SK-N-SH (cell line): ENCODE results near the gene TRAPPC12. TPM values are rescaled to one million over a fixed set of nuclear protein-coding genes. Genes with fewer than 3 reads are reported as not detected.

ENCODE experiments used
- CTCF ChIA-PET: fragments of 300-600, 350-600 bp; formaldehyde crosslinking; extraction: SDS; loops from one replicate; lab custom pipeline; 2021; lab: Yijun Ruan, JAX
- POLR2A ChIA-PET: fragments of 350-600 bp; sonication (Branson Sonifier 250); formaldehyde crosslinking; extraction: SDS; loops from one replicate; lab custom pipeline; 2020; ENCODE audit warnings: antibody characterized with exemption, inconsistent platforms; lab: Yijun Ruan, JAX
- DNase-seq: peaks from one replicate; pipeline ENCODE4 v3.0.0; 2012
- H2AFZ ChIP-seq: fragments of 200-600 bp; sonication (generic); 2 replicates; pipeline ENCODE4 v1.8.1; 2016; ENCODE audit warnings: antibody characterized with exemption, mild to moderate bottlenecking, low read depth
- H3F3A ChIP-seq: fragments of 200-600 bp; sonication (generic); replicated peaks from 2 replicates; pipeline ENCODE3; 2016; ENCODE audit warnings: antibody characterized with exemption, mild to moderate bottlenecking; ENCODE audit not compliant: insufficient read depth
- H3K27ac ChIP-seq, 2 experiments: fragments of 200-500 bp in 1 of 2; fragments of 200-600 bp in 1 of 2; sonication (Bioruptor generic) in 1 of 2; sonication (generic), shearing (Covaris generic) in 1 of 2; 2 replicates each; pipeline versions ENCODE4 v1.5.1 to v1.6.1; 2014 to 2016; ENCODE audit warnings: low read depth in 2 of 2, inconsistent platforms in 1 of 2, low read length in 1 of 2, mild to moderate bottlenecking in 1 of 2, mixed read lengths in 1 of 2
- H3K27me3 ChIP-seq: fragments of 200-600 bp; sonication (generic), shearing (Covaris generic); 2 replicates; pipeline ENCODE4 v1.6.1; 2016; ENCODE audit warnings: mixed run types; ENCODE audit not compliant: insufficient read depth
- H3K36me3 ChIP-seq, 2 experiments: fragments of 200-500 bp in 1 of 2; fragments of 200-600 bp in 1 of 2; sonication (Bioruptor generic) in 1 of 2; sonication (generic) in 1 of 2; replicated peaks in 1 of 2; 2 replicates each; pipeline versions ENCODE3 to v1.5.1; 2014 to 2016; ENCODE audit warnings: low read length in 1 of 2, mild to moderate bottlenecking in 1 of 2; ENCODE audit not compliant: insufficient read depth in 2 of 2, control insufficient read depth in 1 of 2
- H3K4me1 ChIP-seq, 2 experiments: fragments of 200-500 bp in 1 of 2; fragments of 200-600 bp in 1 of 2; sonication (Bioruptor generic) in 1 of 2; sonication (generic), shearing (Covaris generic) in 1 of 2; 2 replicates each; pipeline versions ENCODE4 v1.5.1 to v1.6.1; 2014 to 2016; ENCODE audit warnings: low read depth in 1 of 2, low read length in 1 of 2, mixed run types in 1 of 2; ENCODE audit not compliant: insufficient read depth in 2 of 2, control insufficient read depth in 1 of 2
- H3K4me2 ChIP-seq: fragments of 200-600 bp; sonication (generic), shearing (Covaris generic); 2 replicates; pipeline ENCODE4 v1.6.1; 2017; ENCODE audit warnings: mixed run types
- H3K4me3 ChIP-seq, 2 experiments: fragments of 200-500 bp in 1 of 2; fragments of 200-600 bp in 1 of 2; sonication (Bioruptor generic) in 1 of 2; sonication (generic), shearing (Covaris generic) in 1 of 2; 2 replicates each; pipeline versions ENCODE4 v1.5.1 to v1.8.1; 2014 to 2016; ENCODE audit warnings: low read depth in 2 of 2, inconsistent platforms in 1 of 2, low read length in 1 of 2, mild to moderate bottlenecking in 1 of 2, mixed read lengths in 1 of 2, moderate library complexity in 1 of 2
- H3K79me2 ChIP-seq: fragments of 200-600 bp; sonication (generic); 2 replicates; pipeline ENCODE4 v1.8.1; 2017; ENCODE audit warnings: mild to moderate bottlenecking; ENCODE audit not compliant: insufficient read depth
- H3K9ac ChIP-seq: fragments of 200-600 bp; sonication (generic); 2 replicates; pipeline ENCODE4 v1.6.1; 2017; ENCODE audit warnings: mixed run types
- H3K9me2 ChIP-seq: fragments of 200-600 bp; sonication (generic); 2 replicates; pipeline ENCODE4 v1.6.1; 2017; ENCODE audit warnings: mixed run types
- H3K9me3 ChIP-seq: fragments of 200-600 bp; sonication (generic); 2 replicates; pipeline ENCODE4 v1.6.1; 2017; ENCODE audit warnings: mixed run types, mild to moderate bottlenecking, moderate library complexity
- H4K20me1 ChIP-seq: fragments of 200-600 bp; sonication (generic); 2 replicates; pipeline ENCODE4 v1.6.1; 2017; ENCODE audit warnings: mild to moderate bottlenecking, mixed run types; ENCODE audit not compliant: insufficient read depth
- CHD2 ChIP-seq: fragments of 150-350 bp; IDR thresholded peaks from 2 replicates; pipeline ENCODE4 v1.6.1; 2018; ENCODE audit warnings: low read length; ENCODE audit not compliant: partially characterized antibody
- EP300 ChIP-seq, 2 experiments: IDR thresholded peaks; 2 replicates each; pipeline versions ENCODE4 v1.4.0 to v1.6.1; 2012; ENCODE audit warnings: borderline replicate concordance in 1 of 2, low read depth in 1 of 2, low read length in 1 of 2
- FOSL2 ChIP-seq: IDR thresholded peaks from 2 replicates; pipeline ENCODE4 v1.4.0; 2012; ENCODE audit warnings: low read depth, mild to moderate bottlenecking, moderate library complexity, borderline replicate concordance
- GABPA ChIP-seq: IDR thresholded peaks from 2 replicates; pipeline ENCODE4 v1.4.0; 2012; ENCODE audit warnings: low read depth, mild to moderate bottlenecking
- GATA2 ChIP-seq: sonication (generic); formaldehyde crosslinking; IDR thresholded peaks from 2 replicates; pipeline ENCODE4 v1.5.0; 2020; ENCODE audit warnings: mild to moderate bottlenecking, missing genetic modification reagents
- IRF3 ChIP-seq: fragments of 150-350 bp; IDR thresholded peaks from 2 replicates; pipeline ENCODE4 v1.6.1; 2016; ENCODE audit warnings: mild to moderate bottlenecking, low read depth, low read length
- JUND ChIP-seq: IDR thresholded peaks from 2 replicates; pipeline ENCODE4 v1.4.0; 2012
- MEF2A ChIP-seq: IDR thresholded peaks from 2 replicates; pipeline ENCODE4 v1.4.0; 2012; ENCODE audit warnings: low read depth, borderline replicate concordance
- RAD21 ChIP-seq: IDR thresholded peaks from 2 replicates; pipeline ENCODE4 v1.6.1; 2012; ENCODE audit warnings: mild to moderate bottlenecking, low read length
- RCOR1 ChIP-seq: fragments of 150-350 bp; IDR thresholded peaks from 2 replicates; pipeline ENCODE4 v1.6.1; 2017; ENCODE audit warnings: antibody characterized with exemption, low read length
- RFX5 ChIP-seq: IDR thresholded peaks from 2 replicates; pipeline ENCODE4 v1.6.1; 2012; ENCODE audit warnings: mild to moderate bottlenecking, improper control_type of control experiment, low read length
- SIN3A ChIP-seq: IDR thresholded peaks from 2 replicates; pipeline ENCODE4 v1.6.1; 2012; ENCODE audit warnings: low read depth, mild to moderate bottlenecking, low read length, moderate library complexity, borderline replicate concordance
- TCF12 ChIP-seq: IDR thresholded peaks from 2 replicates; pipeline ENCODE4 v1.4.0; 2012
- TEAD4 ChIP-seq: IDR thresholded peaks from 2 replicates; pipeline ENCODE4 v1.4.0; 2012; ENCODE audit warnings: mild to moderate bottlenecking, borderline replicate concordance; ENCODE audit not compliant: insufficient read depth
- USF2 ChIP-seq: fragments of 150-350 bp; IDR thresholded peaks from 2 replicates; pipeline ENCODE4 v1.6.1; 2017; ENCODE audit warnings: antibody characterized with exemption, low read length, low read depth, borderline replicate concordance
- YY1 ChIP-seq: IDR thresholded peaks from 2 replicates; pipeline ENCODE4 v1.4.0; 2012; ENCODE audit warnings: low read depth, mild to moderate bottlenecking
- WGBS: methylation state at CpG from one replicate; pipeline ENCODE4 v1.1.6; 2017; ENCODE audit warnings: low lambda C conversion rate; 5-methylcytosine and 5-hydroxymethylcytosine counted together
- polyA plus RNA-seq, 3 experiments: library from polyadenylated mRNA; depleted of rRNA; stranded (reverse); fragments of >200 nt; gene quantifications; 2 replicates each; pipeline ENCODE4 v1.2.3, GENCODE V29; 2012
- TF ChIP-seq, protein P1 (sequence below): IDR thresholded peaks from 2 replicates; pipeline ENCODE4 v1.6.1; 2012; ENCODE audit warnings: mild to moderate bottlenecking, low read depth, low read length, moderate library complexity
- TF ChIP-seq, protein P2 (sequence below): IDR thresholded peaks from 2 replicates; pipeline ENCODE4 v1.4.0; 2012; ENCODE audit warnings: low read depth, borderline replicate concordance

Gene TRAPPC12
- polyA plus RNA-seq, 1 of the 3 experiments (the other 2 are of a cell fraction), result 83.3 TPM

GRCh38 chr2:3500326-3500899 is 120.9 kb downstream of the TRAPPC12 start:
- H3K79me2 ChIP-seq, result no peaks in the 10 kb centered on the region
- no peak for TF ChIP-seq USF2
- TF ChIP-seq JUND, result no peak
- no peak for TF ChIP-seq TCF12
- TF ChIP-seq, protein P1, sequence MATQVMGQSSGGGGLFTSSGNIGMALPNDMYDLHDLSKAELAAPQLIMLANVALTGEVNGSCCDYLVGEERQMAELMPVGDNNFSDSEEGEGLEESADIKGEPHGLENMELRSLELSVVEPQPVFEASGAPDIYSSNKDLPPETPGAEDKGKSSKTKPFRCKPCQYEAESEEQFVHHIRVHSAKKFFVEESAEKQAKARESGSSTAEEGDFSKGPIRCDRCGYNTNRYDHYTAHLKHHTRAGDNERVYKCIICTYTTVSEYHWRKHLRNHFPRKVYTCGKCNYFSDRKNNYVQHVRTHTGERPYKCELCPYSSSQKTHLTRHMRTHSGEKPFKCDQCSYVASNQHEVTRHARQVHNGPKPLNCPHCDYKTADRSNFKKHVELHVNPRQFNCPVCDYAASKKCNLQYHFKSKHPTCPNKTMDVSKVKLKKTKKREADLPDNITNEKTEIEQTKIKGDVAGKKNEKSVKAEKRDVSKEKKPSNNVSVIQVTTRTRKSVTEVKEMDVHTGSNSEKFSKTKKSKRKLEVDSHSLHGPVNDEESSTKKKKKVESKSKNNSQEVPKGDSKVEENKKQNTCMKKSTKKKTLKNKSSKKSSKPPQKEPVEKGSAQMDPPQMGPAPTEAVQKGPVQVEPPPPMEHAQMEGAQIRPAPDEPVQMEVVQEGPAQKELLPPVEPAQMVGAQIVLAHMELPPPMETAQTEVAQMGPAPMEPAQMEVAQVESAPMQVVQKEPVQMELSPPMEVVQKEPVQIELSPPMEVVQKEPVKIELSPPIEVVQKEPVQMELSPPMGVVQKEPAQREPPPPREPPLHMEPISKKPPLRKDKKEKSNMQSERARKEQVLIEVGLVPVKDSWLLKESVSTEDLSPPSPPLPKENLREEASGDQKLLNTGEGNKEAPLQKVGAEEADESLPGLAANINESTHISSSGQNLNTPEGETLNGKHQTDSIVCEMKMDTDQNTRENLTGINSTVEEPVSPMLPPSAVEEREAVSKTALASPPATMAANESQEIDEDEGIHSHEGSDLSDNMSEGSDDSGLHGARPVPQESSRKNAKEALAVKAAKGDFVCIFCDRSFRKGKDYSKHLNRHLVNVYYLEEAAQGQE, result no peak
- no peak for TF ChIP-seq MEF2A
- no peak for TF ChIP-seq FOSL2
- TF ChIP-seq RFX5, result no peak
- no peak for TF ChIP-seq GABPA
- TF ChIP-seq EP300 (IDR thresholded peaks at IDR 0.05; ENCODE audit: borderline replicate concordance in 1 of 2, low read depth in 1 of 2, low read length in 1 of 2), result no peak
- 97% methylated on average over 31 of the region's 34 CpGs for WGBS

DNA sequence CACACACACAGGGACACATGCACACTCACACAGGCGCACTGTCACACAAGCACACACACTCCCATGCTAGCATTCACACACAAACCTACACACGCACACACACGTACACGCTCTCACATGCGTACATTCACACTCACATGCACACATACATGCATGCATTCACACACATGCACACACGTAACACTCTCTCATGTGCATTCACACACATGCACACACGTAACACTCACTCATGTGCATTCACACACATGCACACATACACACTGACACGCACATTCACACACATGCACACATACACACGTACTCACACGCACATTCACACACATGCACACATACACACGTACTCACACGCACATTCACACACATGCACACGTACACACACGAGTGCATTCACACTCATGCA is 123.6 kb downstream of the TRAPPC12 start:
- TF ChIP-seq USF2 (no peak), RCOR1 (no peak), IRF3 (no peak), TCF12 (no peak), SIN3A (no peak), YY1 (no peak), RAD21 (no peak), TEAD4 (no peak), CHD2 (no peak), GATA2 (no peak)
- TF ChIP-seq, protein P2, sequence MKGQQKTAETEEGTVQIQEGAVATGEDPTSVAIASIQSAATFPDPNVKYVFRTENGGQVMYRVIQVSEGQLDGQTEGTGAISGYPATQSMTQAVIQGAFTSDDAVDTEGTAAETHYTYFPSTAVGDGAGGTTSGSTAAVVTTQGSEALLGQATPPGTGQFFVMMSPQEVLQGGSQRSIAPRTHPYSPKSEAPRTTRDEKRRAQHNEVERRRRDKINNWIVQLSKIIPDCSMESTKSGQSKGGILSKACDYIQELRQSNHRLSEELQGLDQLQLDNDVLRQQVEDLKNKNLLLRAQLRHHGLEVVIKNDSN, result no peak
- CTCF ChIA-PET, result no interaction called here
- no peaks in the 10 kb centered on the region for H4K20me1 ChIP-seq
- no peaks in the 10 kb centered on the region for H3K9me3 ChIP-seq
- POLR2A ChIA-PET, result no interaction called here
- no peak overlapping the region for H3K4me3 ChIP-seq
- H3K36me3 ChIP-seq, result peaks cover 33 to 48% of the 10 kb centered on the region in 2 experiments
- H3K9ac ChIP-seq, result no peak overlapping the region
- no peaks in the 10 kb centered on the region for H3K9me2 ChIP-seq
- H3K27ac ChIP-seq, result no peak overlapping the region
- no peaks in the 10 kb centered on the region for H3K27me3 ChIP-seq
- no peaks in the 10 kb centered on the region for H3K4me1 ChIP-seq
- no peak for DNase-seq
- no peak overlapping the region for H3K4me2 ChIP-seq
- no peak overlapping the region for H2AFZ ChIP-seq
- 92% methylated on average over 14 of the region's 14 CpGs for WGBS
- H3K79me2 ChIP-seq, result no peaks in the 10 kb centered on the region
- no peaks in the 10 kb centered on the region for H3F3A ChIP-seq

More at GRCh38 chr2:3500326-3500899, 120.9 kb downstream of the TRAPPC12 start:
- Histone ChIP-seq H3K27ac (no peak overlapping the region), H3K4me3 (no peak overlapping the region), H3F3A (no peaks in the 10 kb centered on the region), H3K36me3 (peaks cover 30 to 48% of the 10 kb centered on the region in 2 experiments), H3K27me3 (no peaks in the 10 kb centered on the region), H3K9me2 (no peaks in the 10 kb centered on the region), H4K20me1 (no peaks in the 10 kb centered on the region), H3K9ac (no peak overlapping the region), H3K4me1 (no peaks in the 10 kb centered on the region), H3K9me3 (no peaks in the 10 kb centered on the region), H2AFZ (no peak overlapping the region), H3K4me2 (no peak overlapping the region)
- CTCF ChIA-PET, result interaction anchor here (1.0 kb wide), 1 partner anchor 10 kb away, joined by 3 read pairs; no protein-coding TSS in a partner anchor
- no peak for DNase-seq
- POLR2A ChIA-PET, result no interaction called here
